Activated CD4-positive, alpha-beta T cell treated with anti-CD3 and anti-CD28 coated beads, Interleukin-2, amount 10 ng/mL, durations not matched to agents 7 days and 5 days (primary cell): Measurements from ENCODE around the gene VAC14. TPM values are rescaled to one million over a fixed set of nuclear protein-coding genes. Genes with fewer than 3 reads are reported as not detected.
"Not testable (repeated sequence)": the region's sequence is repeated elsewhere in the genome, so short reads cannot be mapped to it uniquely, and the experiment has no call there.

Source experiments
- CTCF ChIA-PET: fragments of 350-600 bp; sonication (Branson Sonifier 250); formaldehyde crosslinking; loops from one replicate; lab custom pipeline; 2021; ENCODE audit warnings: antibody characterized with exemption; lab: Charles Lee
- POLR2A ChIA-PET: fragments of 350-600 bp; sonication (Branson Sonifier 250); formaldehyde crosslinking; loops from one replicate; lab custom pipeline; 2021; ENCODE audit warnings: antibody characterized with exemption; lab: Charles Lee
- DNase-seq: peaks from one replicate; pipeline ENCODE4 v3.0.0-alpha.2; 2020
- H3K27ac Mint-ChIP-seq: one replicate; pipeline ENCODE4 v1.8.0; 2021; ENCODE audit warnings: mild to moderate bottlenecking, moderate library complexity, mixed read lengths
- H3K27me3 Mint-ChIP-seq: one replicate; pipeline ENCODE4 v1.8.0; 2021; ENCODE audit warnings: mixed read lengths
- H3K36me3 Mint-ChIP-seq: one replicate; pipeline ENCODE4 v1.8.0; 2021; ENCODE audit warnings: low read depth, mixed read lengths
- H3K4me1 Mint-ChIP-seq: one replicate; pipeline ENCODE4 v1.8.0; 2021; ENCODE audit warnings: mixed read lengths
- H3K4me3 Mint-ChIP-seq: one replicate; pipeline ENCODE4 v1.8.0; 2021; ENCODE audit warnings: mild to moderate bottlenecking, moderate library complexity, mixed read lengths
- H3K9me3 Mint-ChIP-seq: one replicate; pipeline ENCODE4 v1.8.0; 2021; ENCODE audit warnings: mixed read lengths
- total RNA-seq, 2 experiments: library from RNA; stranded (reverse); gene quantifications; one replicate each; pipeline ENCODE4 v1.2.3, GENCODE V29; 2021

The VAC14 gene
- 10 to 100 TPM; 35.9 to 37.1 TPM for total RNA-seq

GRCh38 chr16:70800781-70801480 lies at the start of gene VAC14:
Gene VAC14 (minus strand): TSS chr16:70801158. CDS start chr16:70800900, 258 bp downstream.
- H3K9me3 Mint-ChIP-seq, result peaks cover 7% of the 10 kb centered on the region
- peak within 1 kb of the TSS; percentile 84 for H3K4me3 Mint-ChIP-seq
- DNase-seq, result peak; percentile 97
- no peaks in the 10 kb centered on the region for H3K36me3 Mint-ChIP-seq
- ChIA-PET CTCF (interaction anchor here (1.8 kb wide), 1 partner anchor 8 kb away, joined by 6 read pairs; no protein-coding TSS in a partner anchor), POLR2A (interaction anchor here (0.6 kb wide), 1 partner anchor 1864 kb away, joined by 4 read pairs; no protein-coding TSS in a partner anchor)
- H3K4me1 Mint-ChIP-seq, result peaks cover 29% of the 10 kb centered on the region
- peak within 1 kb of the TSS; percentile 92 for H3K27ac Mint-ChIP-seq
- peaks cover 5% of the 10 kb centered on the region for H3K27me3 Mint-ChIP-seq

- DNase-seq, H3K27ac Mint-ChIP-seq, POLR2A ChIA-PET: not testable (repeated sequence)
These were observed 22.6 kb upstream of the VAC14 start for GRCh38 chr16:70823498-70824118.

GRCh38 chr16:70822734-70823133 lies 21.8 kb upstream of the VAC14 start:
- H3K27ac Mint-ChIP-seq, POLR2A ChIA-PET: not testable (repeated sequence)

More at GRCh38 chr16:70823498-70824118, 22.6 kb upstream of the VAC14 start:
- H3K9me3 Mint-ChIP-seq, H3K4me3 Mint-ChIP-seq, CTCF ChIA-PET, H3K4me1 Mint-ChIP-seq, H3K27me3 Mint-ChIP-seq, H3K36me3 Mint-ChIP-seq: not testable (repeated sequence)

GRCh38 chr16:70818088-70818487 lies 17.1 kb upstream of the VAC14 start:
- H3K9me3 Mint-ChIP-seq, CTCF ChIA-PET: not testable (repeated sequence)

More at GRCh38 chr16:70822734-70823133, 21.8 kb upstream of the VAC14 start:
- H3K27me3 Mint-ChIP-seq, H3K4me3 Mint-ChIP-seq, H3K4me1 Mint-ChIP-seq, H3K36me3 Mint-ChIP-seq, DNase-seq, CTCF ChIA-PET, H3K9me3 Mint-ChIP-seq: not testable (repeated sequence)

GRCh38 chr16:70809392-70810060 lies 8.6 kb upstream of the VAC14 start:
- Mint-ChIP-seq H3K27me3 (peaks cover 13% of the 10 kb centered on the region), H3K36me3 (no peaks in the 10 kb centered on the region), H3K9me3 (no peaks in the 10 kb centered on the region), H3K4me1 (peaks cover under 1% of the 10 kb centered on the region), H3K4me3 (no peak overlapping the region), H3K27ac (no peak overlapping the region)
- POLR2A ChIA-PET, result no interaction called here
- DNase-seq, result no peak
- CTCF ChIA-PET, result interaction anchor here (0.8 to 2.0 kb wide), 3 partner anchors 10 to 38 kb away, joined by 3 to 6 read pairs (median 4); no protein-coding TSS in a partner anchor

More at GRCh38 chr16:70818088-70818487, 17.1 kb upstream of the VAC14 start:
- H3K4me3 Mint-ChIP-seq, POLR2A ChIA-PET, H3K27me3 Mint-ChIP-seq, DNase-seq, H3K27ac Mint-ChIP-seq, H3K4me1 Mint-ChIP-seq, H3K36me3 Mint-ChIP-seq: not testable (repeated sequence)

GRCh38 chr16:70808371-70808770 lies 7.4 kb upstream of the VAC14 start:
- no peaks in the 10 kb centered on the region for H3K36me3 Mint-ChIP-seq
- DNase-seq, result no peak
- ChIA-PET CTCF (interaction anchor here (1.2 to 2.0 kb wide), 3 partner anchors 9 to 50 kb away, joined by 3 to 6 read pairs (median 4); no protein-coding TSS in a partner anchor), POLR2A (no interaction called here)
- H3K27ac Mint-ChIP-seq, result no peak overlapping the region
- no peak overlapping the region for H3K4me3 Mint-ChIP-seq
- peaks cover 5% of the 10 kb centered on the region for H3K9me3 Mint-ChIP-seq
- peaks cover 13% of the 10 kb centered on the region for H3K27me3 Mint-ChIP-seq
- H3K4me1 Mint-ChIP-seq, result peaks cover 2% of the 10 kb centered on the region

- peaks cover 11% of the 10 kb centered on the region for H3K4me1 Mint-ChIP-seq
- H3K36me3 Mint-ChIP-seq, result no peaks in the 10 kb centered on the region
- ChIA-PET POLR2A (no interaction called here), CTCF (no interaction called here)
- H3K4me3 Mint-ChIP-seq, result no peak overlapping the region
- peaks cover 7% of the 10 kb centered on the region for H3K9me3 Mint-ChIP-seq
- DNase-seq, result no peak
- no peak overlapping the region for H3K27ac Mint-ChIP-seq
- peaks cover 17% of the 10 kb centered on the region for H3K27me3 Mint-ChIP-seq
These were observed 4.8 kb upstream of the VAC14 start for GRCh38 chr16:70805787-70806186.

GRCh38 chr16:70805380-70805779 lies 4.4 kb upstream of the VAC14 start:
- peaks cover 12% of the 10 kb centered on the region for H3K4me1 Mint-ChIP-seq
- no peak for DNase-seq
- no peak overlapping the region for H3K4me3 Mint-ChIP-seq
- ChIA-PET CTCF (no interaction called here), POLR2A (no interaction called here)
- H3K27ac Mint-ChIP-seq, result no peak overlapping the region
- peaks cover 7% of the 10 kb centered on the region for H3K9me3 Mint-ChIP-seq
- peaks cover 17% of the 10 kb centered on the region for H3K27me3 Mint-ChIP-seq
- no peaks in the 10 kb centered on the region for H3K36me3 Mint-ChIP-seq

GRCh38 chr16:70804734-70805169 lies 3.8 kb upstream of the VAC14 start:
- no peak for DNase-seq
- ChIA-PET CTCF (no interaction called here), POLR2A (no interaction called here)
- no peak overlapping the region for H3K27ac Mint-ChIP-seq
- peaks cover 15% of the 10 kb centered on the region for H3K27me3 Mint-ChIP-seq
- H3K4me1 Mint-ChIP-seq, result peaks cover 17% of the 10 kb centered on the region
- H3K9me3 Mint-ChIP-seq, result peaks cover 7% of the 10 kb centered on the region
- H3K36me3 Mint-ChIP-seq, result no peaks in the 10 kb centered on the region
- H3K4me3 Mint-ChIP-seq, result no peak overlapping the region

GRCh38 chr16:70804153-70804733 lies 3.3 kb upstream of the VAC14 start:
- ChIA-PET CTCF (no interaction called here), POLR2A (no interaction called here)
- DNase-seq, result peak; percentile 5
- Mint-ChIP-seq H3K27me3 (peaks cover 13% of the 10 kb centered on the region), H3K4me3 (no peak overlapping the region), H3K9me3 (peaks cover 7% of the 10 kb centered on the region), H3K27ac (no peak overlapping the region), H3K4me1 (peaks cover 21% of the 10 kb centered on the region), H3K36me3 (no peaks in the 10 kb centered on the region)

GRCh38 chr16:70803319-70803718 lies 2.4 kb upstream of the VAC14 start:
- no peak overlapping the region for H3K4me3 Mint-ChIP-seq
- ChIA-PET CTCF (no interaction called here), POLR2A (interaction anchor here (0.7 kb wide), 1 partner anchor 10 kb away, joined by 6 read pairs; no protein-coding TSS in a partner anchor)
- H3K27ac Mint-ChIP-seq, result no peak overlapping the region
- H3K27me3 Mint-ChIP-seq, result peaks cover 9% of the 10 kb centered on the region
- peaks cover 29% of the 10 kb centered on the region for H3K4me1 Mint-ChIP-seq
- H3K36me3 Mint-ChIP-seq, result no peaks in the 10 kb centered on the region
- peak; percentile 1 for DNase-seq
- H3K9me3 Mint-ChIP-seq, result peaks cover 7% of the 10 kb centered on the region

- POLR2A ChIA-PET, result interaction anchor here (0.6 kb wide), 1 partner anchor 1863 kb away, joined by 4 read pairs; no protein-coding TSS in a partner anchor
- H3K27me3 Mint-ChIP-seq, result peaks cover 5% of the 10 kb centered on the region
- DNase-seq, result no peak
- peaks cover 7% of the 10 kb centered on the region for H3K9me3 Mint-ChIP-seq
- no peaks in the 10 kb centered on the region for H3K36me3 Mint-ChIP-seq
- H3K4me3 Mint-ChIP-seq, result peak overlapping the region; percentile 84
- CTCF ChIA-PET, result no interaction called here
- H3K27ac Mint-ChIP-seq, result no peak overlapping the region
- H3K4me1 Mint-ChIP-seq, result peaks cover 29% of the 10 kb centered on the region
These were observed 653 bp upstream of the VAC14 start for GRCh38 chr16:70801611-70802010.
